Right lobe of liver (tissue), 6 donors: ENCODE data around the gene KRTAP10-1. TPM values are rescaled to one million over a fixed set of nuclear protein-coding genes. Genes with fewer than 3 reads are reported as not detected.

Source experiments
- ATAC-seq, 4 donors: fragments of 200-7000 bp; cut with Tn5 transposase; one replicate each; pipeline ENCODE4 v1.9.1; 2020; ENCODE audit warnings: mild to moderate bottlenecking in 4 of 4, moderate library complexity in 4 of 4
- DNase-seq, 3 donors: peaks; one replicate each; pipeline ENCODE4 v3.0.0-alpha.2; 2020
- H3K27ac ChIP-seq, 3 donors: fragments of 200-600 bp; one replicate each; pipeline ENCODE4 v1.8.0; 2022
- H3K27me3 ChIP-seq, 2 donors: fragments of 200-600 bp; one replicate each; pipeline ENCODE4 v1.8.0; 2022
- H3K36me3 ChIP-seq, 4 donors: fragments of 200-600 bp; sonication (generic) in 1 of 4; one replicate each; pipeline versions ENCODE4 v1.5.1 to v1.8.0; 2017 to 2022; ENCODE audit warnings: control low read depth in 1 of 4
- H3K4me1 ChIP-seq, 4 donors: fragments of 200-600 bp; sonication (generic) in 1 of 4; one replicate each; pipeline versions ENCODE4 v1.5.1 to v1.8.0; 2017 to 2022; ENCODE audit warnings: control low read depth in 1 of 4
- H3K4me3 ChIP-seq, 3 donors: fragments of 200-600 bp; one replicate each; pipeline ENCODE4 v1.8.0; 2022
- H3K9me3 ChIP-seq, 4 donors: fragments of 200-600 bp; sonication (generic) in 1 of 4; one replicate each; pipeline versions ENCODE4 v1.5.1 to v1.8.0; 2017 to 2022; ENCODE audit warnings: control low read depth in 1 of 4
- POLR2A ChIP-seq: fragments of 450-650 bp; IDR thresholded peaks from one replicate; pipeline ENCODE4 v1.6.1; 2017; ENCODE audit warnings: antibody characterized with exemption, mild to moderate bottlenecking
- WGBS: methylation state at CpG from one replicate; pipeline ENCODE4 v1.1.6; 2018; ENCODE audit warnings: low coverage, low lambda C conversion rate; ENCODE audit not compliant: insufficient coverage; ENCODE audit errors: missing lambda C conversion rate; 5-methylcytosine and 5-hydroxymethylcytosine counted together
- intact Hi-C, 2 donors: fragments of 100-400 bp; cut with DNase I; formaldehyde crosslinking; loops; one replicate each; pipeline versions ENCODE4 v1.11.2 to v1.14.1; 2022
- total RNA-seq, 6 experiments: library from RNA; depleted of rRNA in 2 of 6; stranded (reverse); fragments of >200 nt in 2 of 6; fragmentation: NEBNext Ultra II Directional in 3 of 6; extraction: Animal tissue kit (Norgen Biotek cat#: 25700) in 3 of 6; gene quantifications; one replicate each; pipeline versions ENCODE4 v1.1.0 to v1.2.4, GENCODE V29; 2016 to 2023
- TF ChIP-seq, protein P1 (sequence below), 4 donors: fragments of 200-600 bp in 3 of 4; fragments of 450-650 bp in 1 of 4; IDR thresholded peaks; one replicate each; pipeline versions ENCODE4 v1.5.1 to v1.8.0; 2016 to 2022; ENCODE audit warnings: antibody characterized with exemption in 4 of 4, mild to moderate bottlenecking in 2 of 4
- donor health status: DM: no; HTN: yes; CAD: no.
- donor health status: DM: no; HTN: no; CAD: no.
- donor health status: DM: no; HTN: no; CAD: no.
- donor health status: DM: no; HTN: yes; CAD: no.
- donor health status: DM: no; HTN: yes; CAD: no.

KRTAP10-1 gene
- total RNA-seq, 6 experiments from 2014 or later, result not detected

DNA sequence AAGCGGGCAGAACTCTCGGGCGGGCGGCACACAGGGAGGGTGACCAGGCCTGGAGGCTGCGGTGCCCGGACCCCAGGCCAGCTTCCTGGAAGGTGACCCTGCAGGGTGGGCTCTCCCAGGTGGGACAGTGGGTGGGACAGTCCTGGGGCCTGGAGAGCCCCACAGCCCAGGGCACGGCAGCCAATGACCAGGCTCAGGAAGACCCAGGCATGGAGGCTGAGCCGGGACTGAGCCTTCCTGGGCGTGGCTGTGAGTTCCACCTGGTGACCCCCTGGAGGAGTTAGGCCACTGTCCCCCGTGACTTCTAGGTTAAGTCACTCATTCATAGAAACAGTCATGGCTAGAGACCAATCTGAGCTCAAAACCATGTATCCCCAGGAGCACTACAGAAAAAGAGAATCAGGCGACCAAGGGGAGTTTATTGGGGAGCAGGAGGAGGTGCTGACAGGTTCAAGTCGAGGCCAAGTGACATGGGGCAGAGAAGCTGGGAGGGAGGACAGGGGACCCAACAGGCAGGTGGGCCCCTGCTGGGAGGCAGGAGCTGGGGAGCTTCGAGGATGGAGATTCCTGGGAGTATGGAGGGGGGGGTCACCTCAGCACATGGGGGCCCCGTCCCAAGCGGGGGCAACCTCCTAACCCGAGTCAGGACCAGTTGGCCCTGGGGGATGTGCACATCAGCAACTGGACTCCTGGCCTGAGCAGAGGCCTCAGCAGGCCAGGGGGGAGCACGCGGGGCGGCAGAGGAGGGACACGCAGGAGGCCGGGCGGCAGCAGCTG, 39.2 kb upstream of the KRTAP10-1 start:
- Histone ChIP-seq H3K9me3 (peaks cover 0 to 5% (median 0%) of the 10 kb centered on the region in 4 donors), H3K4me3 (no peak overlapping the region), H3K27me3 (no peaks in the 10 kb centered on the region), H3K4me1 (no peaks in the 10 kb centered on the region), H3K27ac (no peak overlapping the region), H3K36me3 (no peaks in the 10 kb centered on the region)
- 80% methylated on average over 9 of the region's 22 CpGs for WGBS
- no peak for DNase-seq
- TF ChIP-seq, protein P1, sequence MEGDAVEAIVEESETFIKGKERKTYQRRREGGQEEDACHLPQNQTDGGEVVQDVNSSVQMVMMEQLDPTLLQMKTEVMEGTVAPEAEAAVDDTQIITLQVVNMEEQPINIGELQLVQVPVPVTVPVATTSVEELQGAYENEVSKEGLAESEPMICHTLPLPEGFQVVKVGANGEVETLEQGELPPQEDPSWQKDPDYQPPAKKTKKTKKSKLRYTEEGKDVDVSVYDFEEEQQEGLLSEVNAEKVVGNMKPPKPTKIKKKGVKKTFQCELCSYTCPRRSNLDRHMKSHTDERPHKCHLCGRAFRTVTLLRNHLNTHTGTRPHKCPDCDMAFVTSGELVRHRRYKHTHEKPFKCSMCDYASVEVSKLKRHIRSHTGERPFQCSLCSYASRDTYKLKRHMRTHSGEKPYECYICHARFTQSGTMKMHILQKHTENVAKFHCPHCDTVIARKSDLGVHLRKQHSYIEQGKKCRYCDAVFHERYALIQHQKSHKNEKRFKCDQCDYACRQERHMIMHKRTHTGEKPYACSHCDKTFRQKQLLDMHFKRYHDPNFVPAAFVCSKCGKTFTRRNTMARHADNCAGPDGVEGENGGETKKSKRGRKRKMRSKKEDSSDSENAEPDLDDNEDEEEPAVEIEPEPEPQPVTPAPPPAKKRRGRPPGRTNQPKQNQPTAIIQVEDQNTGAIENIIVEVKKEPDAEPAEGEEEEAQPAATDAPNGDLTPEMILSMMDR (IDR thresholded peaks at IDR 0.05), result no peak
- TF ChIP-seq POLR2A, result no peak
- intact Hi-C loops, result no loop called here
- no peak for ATAC-seq

DNA sequence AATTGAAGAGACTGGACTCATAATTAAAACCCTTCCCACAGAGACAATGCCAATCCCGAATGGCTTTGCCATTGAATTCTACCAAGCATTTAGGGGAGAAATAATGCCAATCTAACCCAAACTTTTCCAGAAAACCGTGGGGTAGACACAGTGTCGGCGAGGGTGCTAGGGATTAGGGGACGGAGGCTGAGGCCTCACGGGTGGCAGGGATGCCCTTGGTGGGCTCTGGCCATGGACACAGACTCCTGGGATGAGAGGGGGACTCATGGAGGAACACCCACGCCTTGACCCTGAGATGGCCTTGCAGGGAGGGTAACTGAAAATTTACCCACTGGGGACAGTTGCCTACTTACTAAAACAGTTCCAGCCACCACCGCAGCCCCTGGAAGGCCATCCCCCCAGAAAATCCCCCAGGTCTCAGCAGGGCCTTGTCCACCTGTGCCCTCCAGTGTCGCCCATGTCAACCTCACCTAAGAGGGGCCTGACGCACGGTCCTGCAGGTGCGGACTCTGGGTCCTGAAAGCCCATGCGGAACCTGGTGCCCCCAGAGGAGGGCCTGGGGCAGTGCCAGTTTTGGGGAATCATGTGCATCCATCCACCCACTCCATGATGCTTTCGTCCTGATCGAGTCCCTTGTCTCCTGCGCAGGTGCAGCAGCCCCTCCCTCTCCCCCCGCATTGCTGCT, 38.5 kb upstream of the KRTAP10-1 start:
- intact Hi-C loops, result no loop called here
- TF ChIP-seq, protein P1 (IDR thresholded peaks at IDR 0.05), result no peak
- TF ChIP-seq POLR2A, result no peak
- Histone ChIP-seq H3K9me3 (peaks cover 0 to 5% (median 0%) of the 10 kb centered on the region in 4 donors), H3K4me1 (no peaks in the 10 kb centered on the region), H3K36me3 (no peaks in the 10 kb centered on the region), H3K27me3 (no peaks in the 10 kb centered on the region), H3K27ac (no peak overlapping the region), H3K4me3 (no peak overlapping the region)
- DNase-seq, result no peak
- ATAC-seq, result no peak
- 89% methylated on average over 9 of the region's 17 CpGs for WGBS

DNA sequence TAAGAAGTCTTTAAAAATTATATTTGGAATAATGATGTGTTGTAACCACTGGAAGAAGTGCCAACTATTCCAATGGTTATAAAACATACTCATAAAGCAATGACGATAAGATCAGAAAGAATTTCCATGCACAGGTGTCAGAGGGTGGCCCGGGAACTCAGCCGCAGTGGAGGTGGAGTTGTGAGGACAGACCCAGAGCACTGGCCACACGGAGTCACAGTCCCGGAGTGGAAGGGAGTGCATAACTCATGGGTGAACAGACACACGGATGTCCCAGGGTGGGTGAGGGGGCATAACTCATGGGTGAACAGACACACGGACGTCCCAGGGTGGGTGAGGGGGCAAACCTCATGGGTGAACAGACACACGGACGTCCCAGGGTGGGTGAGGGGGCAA, 36.0 kb upstream of the KRTAP10-1 start:
- Histone ChIP-seq H3K9me3 (no peaks in the 10 kb centered on the region), H3K36me3 (no peaks in the 10 kb centered on the region), H3K4me1 (no peaks in the 10 kb centered on the region), H3K27me3 (no peaks in the 10 kb centered on the region), H3K4me3 (no peak overlapping the region), H3K27ac (no peak overlapping the region)
- ATAC-seq (no peak), DNase-seq (no peak)
- WGBS, result 88% methylated on average over 6 of the region's 10 CpGs
- intact Hi-C loops, result no loop called here
- TF ChIP-seq, protein P1 (IDR thresholded peaks at IDR 0.05), result no peak
- no peak for TF ChIP-seq POLR2A

GRCh38 chr21:44575307-44576024, 35.5 kb upstream of the KRTAP10-1 start:
- no peak for DNase-seq
- H3K27ac ChIP-seq, result no peak overlapping the region
- H3K36me3 ChIP-seq, result no peaks in the 10 kb centered on the region
- no peaks in the 10 kb centered on the region for H3K27me3 ChIP-seq
- H3K4me1 ChIP-seq, result no peaks in the 10 kb centered on the region
- H3K9me3 ChIP-seq, result no peaks in the 10 kb centered on the region
- no peak for ATAC-seq
- H3K4me3 ChIP-seq, result no peak overlapping the region
- WGBS, result 96% methylated on average over 10 of the region's 20 CpGs
- no peak for TF ChIP-seq POLR2A
- TF ChIP-seq, protein P1 (IDR thresholded peaks at IDR 0.05), result no peak
- intact Hi-C loops, result no loop called here
